ENCODE results near the gene HOXA11. TPM values are rescaled to one million over a fixed set of nuclear protein-coding genes. Genes with fewer than 3 reads are reported as not detected.
A peak's percentile ranks its signal among the peaks of the same experiment; 100 is the strongest.

Gene HOXA11
- total RNA-seq, 4 donors from 2014 or later = 4.5 to 21.3 (median 7.7) TPM

- no peaks in the 10 kb centered on the region for H3K9me3 ChIP-seq
- DNase-seq = peak; percentile 77
- H3K27ac ChIP-seq = peak overlapping the region; percentile 95 to 99 (median 98)
- H3K4me1 ChIP-seq = peaks cover 3 to 85% (median 61%) of the 10 kb centered on the region in 4 donors
- peak overlapping the region; percentile 54 to 79 (median 72) for H3K4me3 ChIP-seq
- TF ChIP-seq, protein P1, sequence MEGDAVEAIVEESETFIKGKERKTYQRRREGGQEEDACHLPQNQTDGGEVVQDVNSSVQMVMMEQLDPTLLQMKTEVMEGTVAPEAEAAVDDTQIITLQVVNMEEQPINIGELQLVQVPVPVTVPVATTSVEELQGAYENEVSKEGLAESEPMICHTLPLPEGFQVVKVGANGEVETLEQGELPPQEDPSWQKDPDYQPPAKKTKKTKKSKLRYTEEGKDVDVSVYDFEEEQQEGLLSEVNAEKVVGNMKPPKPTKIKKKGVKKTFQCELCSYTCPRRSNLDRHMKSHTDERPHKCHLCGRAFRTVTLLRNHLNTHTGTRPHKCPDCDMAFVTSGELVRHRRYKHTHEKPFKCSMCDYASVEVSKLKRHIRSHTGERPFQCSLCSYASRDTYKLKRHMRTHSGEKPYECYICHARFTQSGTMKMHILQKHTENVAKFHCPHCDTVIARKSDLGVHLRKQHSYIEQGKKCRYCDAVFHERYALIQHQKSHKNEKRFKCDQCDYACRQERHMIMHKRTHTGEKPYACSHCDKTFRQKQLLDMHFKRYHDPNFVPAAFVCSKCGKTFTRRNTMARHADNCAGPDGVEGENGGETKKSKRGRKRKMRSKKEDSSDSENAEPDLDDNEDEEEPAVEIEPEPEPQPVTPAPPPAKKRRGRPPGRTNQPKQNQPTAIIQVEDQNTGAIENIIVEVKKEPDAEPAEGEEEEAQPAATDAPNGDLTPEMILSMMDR (IDR thresholded peaks at IDR 0.05) = no peak
- peak; percentile 80 for TF ChIP-seq POLR2A (IDR thresholded peaks at IDR 0.05)
- peak; percentile 65 to 83 (median 74) for TF ChIP-seq POLR2AphosphoS5 (IDR thresholded peaks at IDR 0.05)
- TF ChIP-seq EP300 (IDR thresholded peaks at IDR 0.05; ENCODE audit: low read depth) = no peak
- no peaks in the 10 kb centered on the region for H3K36me3 ChIP-seq
- in situ Hi-C loops (cut with MboI; ENCODE audit: low pct_ligation_motif_present in 1 of 4, low pct_unique_long_range_greater_than_20kb in 1 of 4, low sequenced_read_pairs in 3 of 4) = loop anchor here in 3 of 4 donors (10.0 kb wide), 1 partner anchor 293 kb away; no protein-coding TSS in a partner anchor
- WGBS, 2 donors (ENCODE audit: low coverage in 1 of 2) = 10% methylated on average over 28 of the region's 28 CpGs; no CpG with 5 or more reads in 1 of the 2 donors
- peaks cover 34% of the 10 kb centered on the region for H3K27me3 ChIP-seq
- intact Hi-C loops (cut with DNase I; ENCODE audit: low total_unique reads) = loop anchor here (5.0 kb wide), 2 partner anchors 41 to 291 kb away; no protein-coding TSS in a partner anchor
Measured at GRCh38 chr7:27148031-27148755, 36.8 kb downstream of the HOXA11 start.

- Histone ChIP-seq H3K9me3 (no peaks in the 10 kb centered on the region), H3K27ac (peak within 1 kb of the TSS; percentile 95 to 99 (median 98)), H3K36me3 (no peaks in the 10 kb centered on the region), H3K27me3 (peaks cover 26% of the 10 kb centered on the region), H3K4me1 (peaks cover 0 to 78% (median 55%) of the 10 kb centered on the region in 4 donors), H3K4me3 (peak within 1 kb of the TSS; percentile 54 to 79 (median 72))
- intact Hi-C loops (cut with DNase I; ENCODE audit: low total_unique reads) = loop anchor here (5.0 kb wide), 2 partner anchors 40 to 290 kb away; no protein-coding TSS in a partner anchor
- in situ Hi-C loops (cut with MboI; ENCODE audit: low pct_ligation_motif_present in 1 of 4, low pct_unique_long_range_greater_than_20kb in 1 of 4, low sequenced_read_pairs in 3 of 4) = loop anchor here in 3 of 4 donors (10.0 kb wide), 1 partner anchor 293 kb away; no protein-coding TSS in a partner anchor
- DNase-seq = peak; percentile 81
- TF ChIP-seq POLR2A (IDR thresholded peaks at IDR 0.05) = peak; percentile 29
- TF ChIP-seq, protein P1 (IDR thresholded peaks at IDR 0.05) = no peak
- no peak for TF ChIP-seq EP300 (IDR thresholded peaks at IDR 0.05; ENCODE audit: low read depth)
- peak in 1 of 3 donors; percentile 40 for TF ChIP-seq POLR2AphosphoS5 (IDR thresholded peaks at IDR 0.05)
- 11% methylated on average over 63 of the region's 63 CpGs; no CpG with 5 or more reads in 1 of the 2 donors for WGBS, 2 donors (ENCODE audit: low coverage in 1 of 2)
Measured at GRCh38 chr7:27147199-27148030, 37.6 kb downstream of the HOXA11 start, which contains the start of gene HOXA6. Gene HOXA6 (minus strand): TSS chr7:27147774. CDS start chr7:27147749, 25 bp downstream.

DNA sequence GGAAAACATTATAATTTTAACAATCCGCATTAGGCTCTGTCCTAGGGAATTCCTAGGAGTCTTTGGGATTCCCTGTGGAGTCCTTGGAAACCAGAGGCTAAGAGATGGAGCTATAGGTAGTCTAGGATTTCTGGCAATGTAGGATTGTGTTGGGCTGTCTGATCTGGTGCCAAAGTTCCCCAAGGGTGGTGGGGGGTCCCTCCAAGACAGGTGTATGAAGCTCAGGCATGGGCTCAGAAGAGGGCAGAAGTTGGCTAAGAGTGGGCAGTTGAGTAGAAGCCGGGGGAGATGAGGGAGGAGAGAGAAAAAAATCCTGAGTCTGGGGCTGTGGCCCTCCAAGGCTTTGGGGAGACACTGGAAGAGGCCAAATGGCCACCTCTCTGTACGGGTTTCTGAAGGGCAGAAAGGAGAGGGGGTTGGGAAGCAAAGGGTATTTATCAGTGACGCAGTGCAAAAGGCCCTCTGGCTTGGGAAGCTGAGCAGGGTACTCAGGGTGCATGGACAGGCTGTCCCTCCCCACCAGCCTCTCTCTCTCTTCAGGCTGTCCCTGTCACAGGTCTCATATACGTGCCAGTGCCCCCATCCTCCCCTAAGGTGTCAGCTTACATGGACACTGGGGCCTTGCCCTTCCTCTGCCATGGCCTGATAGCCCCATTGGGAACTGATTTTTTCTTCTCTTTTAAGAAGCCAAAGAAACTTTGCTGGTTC is 38.4 kb downstream of the HOXA11 start:
- 40% methylated on average over 5 of the region's 5 CpGs; no CpG with 5 or more reads in 1 of the 2 donors for WGBS, 2 donors (ENCODE audit: low coverage in 1 of 2)
- TF ChIP-seq, protein P1 (IDR thresholded peaks at IDR 0.05) = no peak
- TF ChIP-seq POLR2AphosphoS5 (IDR thresholded peaks at IDR 0.05) (no peak), POLR2A (IDR thresholded peaks at IDR 0.05) (no peak), EP300 (IDR thresholded peaks at IDR 0.05; ENCODE audit: low read depth) (no peak)
- peak; percentile 14 for DNase-seq
- no peaks in the 10 kb centered on the region for H3K9me3 ChIP-seq
- H3K4me1 ChIP-seq = peaks cover 0 to 79% (median 55%) of the 10 kb centered on the region in 4 donors
- in situ Hi-C loops (cut with MboI; ENCODE audit: low pct_ligation_motif_present in 1 of 4, low pct_unique_long_range_greater_than_20kb in 1 of 4, low sequenced_read_pairs in 3 of 4) (loop anchor here in 3 of 4 donors (10.0 kb wide), 1 partner anchor 292 kb away; no protein-coding TSS in a partner anchor), intact Hi-C loops (cut with DNase I; ENCODE audit: low total_unique reads) (loop anchor here (5.0 kb wide), 2 partner anchors 39 to 289 kb away; no protein-coding TSS in a partner anchor)
- H3K36me3 ChIP-seq = no peaks in the 10 kb centered on the region
- peaks cover 24% of the 10 kb centered on the region for H3K27me3 ChIP-seq
- H3K4me3 ChIP-seq = peak overlapping the region in 3 of 4 donors; percentile 71 to 79 (median 73)
- peak overlapping the region; percentile 95 to 99 (median 98) for H3K27ac ChIP-seq
